NCI-H187 treated with DMSO at 0.1 percent for 48 hours (cell line): ENCODE measurements around the gene KPNA1.
A peak's percentile ranks its signal among the peaks of the same experiment; 100 is the strongest.

Experiments used
- DNase-seq: peaks from one replicate; lab custom pipeline; 2025; lab: John Stamatoyannopoulos, UW

Gene KPNA1

DNA sequence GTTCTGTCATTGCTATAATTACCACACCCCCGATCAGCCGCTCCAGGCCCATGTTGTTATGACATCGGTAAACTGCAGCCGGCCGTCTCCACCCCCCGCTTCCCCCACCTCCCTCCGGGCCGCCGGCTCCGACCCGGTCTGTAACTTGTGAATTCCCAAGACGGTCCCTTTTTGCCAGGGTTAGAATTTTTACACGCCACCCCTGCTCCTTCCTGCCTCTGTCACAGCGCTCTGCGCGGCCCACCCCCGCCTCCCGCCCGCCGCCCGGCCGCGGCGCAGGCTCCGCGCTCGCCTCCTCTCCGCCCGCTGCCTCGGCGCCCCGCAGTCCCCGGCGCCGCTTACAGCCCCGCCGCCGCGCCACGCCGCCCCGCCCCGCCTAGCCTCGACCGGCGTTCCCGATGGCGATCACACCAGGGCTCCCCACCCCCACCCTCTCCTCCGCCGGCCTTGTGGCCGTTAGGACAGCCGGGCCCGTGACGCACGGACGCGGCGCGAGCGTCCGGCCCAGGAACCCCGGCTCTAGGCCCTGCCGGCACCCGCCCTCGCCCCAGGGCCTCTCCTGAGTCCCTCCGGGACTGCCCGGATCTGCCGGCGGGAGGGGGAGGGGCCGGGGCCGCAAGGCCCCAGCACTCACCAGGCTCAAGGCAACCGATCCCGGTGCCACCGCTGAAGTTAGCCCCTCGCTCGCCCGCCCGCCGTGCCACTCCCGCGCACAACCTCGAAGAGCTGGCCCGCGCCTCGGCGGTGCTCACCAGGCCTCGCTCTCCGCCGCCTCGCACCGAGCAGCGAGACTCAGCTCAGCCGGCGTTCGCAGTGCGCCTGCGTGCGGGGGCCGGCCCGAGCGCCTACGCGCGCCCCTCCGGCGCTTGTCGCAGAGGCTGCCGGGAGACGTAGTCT, at the start of gene KPNA1:
TSS of gene KPNA1 (minus strand) at position 817 of the 897 bp plus-strand sequence. CDS start 18,374 bp downstream, outside the sequence.
- no peak for DNase-seq

DNA sequence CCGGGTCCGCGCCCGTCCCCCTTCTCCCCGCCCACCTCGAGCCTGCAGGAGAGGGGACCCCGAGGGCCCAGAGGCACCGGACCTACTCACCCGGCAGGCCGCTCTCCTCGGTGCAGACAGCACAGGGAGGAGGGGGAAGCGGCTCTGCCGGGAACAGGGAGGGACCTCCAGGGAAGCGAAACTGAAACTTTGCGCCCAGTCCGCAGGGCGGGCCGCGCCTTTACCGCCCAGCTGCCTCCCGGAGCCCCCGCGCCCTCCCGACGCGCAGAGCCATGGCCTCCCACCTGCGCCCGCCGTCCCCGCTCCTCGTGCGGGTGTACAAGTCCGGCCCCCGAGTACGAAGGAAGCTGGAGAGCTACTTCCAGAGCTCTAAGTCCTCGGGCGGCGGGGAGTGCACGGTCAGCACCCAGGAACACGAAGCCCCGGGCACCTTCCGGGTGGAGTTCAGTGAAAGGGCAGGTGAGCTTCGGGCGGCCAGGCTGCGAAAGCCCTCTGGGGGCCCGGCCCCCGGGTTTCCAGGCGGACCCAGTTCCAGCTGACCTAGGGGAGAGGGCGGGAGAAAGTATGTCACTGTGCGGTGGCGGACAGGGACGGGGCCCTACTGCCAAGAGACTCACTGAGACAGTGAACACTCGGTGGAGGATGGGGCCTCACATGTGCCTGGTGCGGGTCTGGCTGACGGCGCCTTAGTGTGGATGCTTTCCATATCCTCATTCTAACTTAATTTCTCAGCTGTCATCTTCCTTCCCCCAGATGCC, 49.6 kb upstream of the KPNA1 start, which contains the start of the genes DTX3L and PARP9:
TSS of gene DTX3L (plus strand) at position 184 of the 758 bp plus-strand sequence. CDS start at position 273, 89 bp downstream.
TSS of gene PARP9 (minus strand) at position 146 of the 758 bp plus-strand sequence. CDS start 4,680 bp downstream, outside the sequence.
- DNase-seq = peak; percentile 17

DNA sequence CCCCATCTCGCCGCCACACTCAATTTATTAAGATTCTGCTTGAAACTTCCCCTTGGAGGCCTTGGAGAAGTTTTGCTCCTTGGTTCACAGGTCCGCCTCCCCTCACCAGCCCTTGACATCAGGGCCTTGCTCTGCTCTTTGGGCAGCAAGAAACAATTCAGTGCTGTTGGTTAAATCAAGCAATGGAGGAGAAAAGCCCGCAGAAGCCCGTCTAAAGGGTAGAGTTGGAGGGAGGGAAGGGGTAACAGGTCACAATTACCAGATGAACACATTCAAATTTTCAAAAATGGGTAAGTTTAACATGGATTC, 48.9 kb upstream of the KPNA1 start:
- DNase-seq = no peak

DNA sequence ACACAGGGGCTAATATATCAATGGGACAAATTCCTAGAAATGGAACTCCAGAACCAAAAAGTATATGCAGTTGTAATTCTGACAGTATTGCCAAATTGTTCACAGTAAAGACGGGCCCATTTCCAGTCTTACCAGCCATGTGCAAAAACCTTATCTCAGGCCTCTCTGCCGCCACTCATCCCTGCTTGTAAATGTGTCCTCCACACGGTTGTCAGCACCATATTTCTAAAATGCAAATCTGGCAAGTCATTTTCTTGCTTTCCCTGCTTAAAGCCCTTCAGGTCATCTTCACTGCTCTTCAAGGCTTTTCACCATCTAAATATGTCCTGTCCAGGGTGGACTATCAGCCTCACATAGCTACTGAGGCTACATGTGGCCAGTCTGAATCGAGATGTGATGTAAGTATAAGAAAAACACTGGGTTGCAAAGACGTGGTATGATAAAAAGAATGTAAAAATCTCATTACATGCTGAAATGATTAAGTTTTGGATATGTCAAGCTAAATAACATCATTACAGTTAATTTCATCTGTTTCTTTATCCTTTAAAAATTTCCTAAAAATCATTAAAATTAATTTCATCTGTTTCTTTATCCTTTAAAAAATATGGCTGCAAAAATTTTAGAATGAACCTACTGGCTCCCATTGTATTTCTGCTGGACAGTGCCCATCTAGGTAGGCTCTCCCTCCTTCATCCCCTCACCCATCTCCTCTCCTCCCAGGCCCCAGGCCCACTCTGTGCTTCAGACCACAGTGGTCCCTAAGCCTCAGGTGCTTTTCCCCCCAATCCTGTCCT, 48.4 kb upstream of the KPNA1 start:
- no peak for DNase-seq

DNA sequence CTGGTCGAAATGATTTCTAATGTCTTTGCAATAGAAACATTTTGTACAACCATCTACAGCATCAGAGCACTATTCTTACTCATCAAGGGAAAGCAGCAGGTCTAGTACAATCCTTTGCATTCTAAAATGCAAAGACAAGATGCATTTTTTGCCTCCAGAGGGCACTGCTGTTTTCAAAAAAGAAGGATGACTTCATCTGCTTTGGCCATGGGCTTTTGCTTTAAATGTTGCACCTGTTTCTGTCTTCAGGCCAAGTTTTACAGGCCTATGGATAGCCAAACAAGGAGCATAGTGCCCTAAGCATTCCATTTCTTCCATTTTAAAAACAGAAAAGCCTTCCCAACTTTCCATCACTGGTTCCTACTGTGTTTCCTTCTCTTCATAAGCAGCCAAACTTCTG, 45.9 kb upstream of the KPNA1 start:
- DNase-seq = no peak

DNA sequence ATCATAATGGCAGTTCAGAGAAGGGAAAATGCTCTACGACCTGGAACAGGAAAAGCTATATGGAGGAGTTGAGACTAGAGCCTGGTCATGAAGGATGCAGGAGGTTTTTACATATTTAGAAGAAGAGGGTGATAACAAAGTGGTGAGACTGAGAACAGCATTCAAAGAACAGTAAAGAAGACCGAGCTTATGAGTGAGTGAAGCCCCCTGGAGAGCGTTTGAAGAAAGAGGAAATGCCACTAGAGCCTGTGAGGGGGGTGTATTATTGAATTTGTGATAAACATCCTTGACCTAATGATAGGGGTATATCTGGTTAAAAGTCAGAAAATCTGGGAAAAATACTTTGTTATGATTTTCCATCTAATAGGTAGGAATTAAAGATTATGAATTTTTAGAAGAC, 45.2 kb upstream of the KPNA1 start:
- no peak for DNase-seq

DNA sequence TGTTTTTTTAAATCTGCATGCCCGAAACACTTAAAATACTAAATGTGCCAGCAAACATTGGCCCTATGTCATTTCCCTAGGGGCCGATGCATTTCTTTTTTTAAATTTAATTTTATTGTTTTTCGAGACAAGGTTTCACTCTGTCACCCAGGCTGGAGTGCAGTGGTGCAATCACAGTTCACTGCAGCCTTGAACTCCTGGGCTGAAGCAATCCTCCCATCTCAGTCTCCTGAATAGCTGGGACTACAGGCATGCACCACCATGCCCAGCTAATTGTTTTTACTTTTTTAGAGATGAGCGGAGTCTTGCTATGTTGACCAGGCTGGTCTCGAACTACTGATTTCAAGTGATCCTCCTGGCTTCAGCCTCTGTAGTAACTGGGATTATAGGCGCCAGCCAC, 43.9 kb upstream of the KPNA1 start:
- no peak for DNase-seq

DNA sequence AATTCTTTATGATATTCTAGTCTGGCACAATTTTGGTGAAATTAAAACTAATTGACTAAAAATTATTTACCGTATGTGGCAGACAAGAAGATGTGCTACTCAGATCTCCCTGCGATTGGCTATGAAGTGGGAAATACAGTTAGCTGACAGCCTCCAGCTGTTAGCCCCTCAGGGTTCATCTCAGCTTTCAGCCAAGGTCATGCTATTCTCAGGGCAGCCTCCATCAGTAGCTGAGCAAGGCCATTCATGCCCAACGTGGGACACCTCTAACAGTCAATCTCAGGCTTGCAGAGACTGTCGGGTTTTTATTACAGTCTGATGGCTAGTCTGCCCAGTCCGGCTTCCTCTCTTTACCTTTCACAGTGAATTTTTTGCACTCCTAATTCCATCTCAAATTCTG, 42.6 kb upstream of the KPNA1 start:
- DNase-seq = no peak

DNA sequence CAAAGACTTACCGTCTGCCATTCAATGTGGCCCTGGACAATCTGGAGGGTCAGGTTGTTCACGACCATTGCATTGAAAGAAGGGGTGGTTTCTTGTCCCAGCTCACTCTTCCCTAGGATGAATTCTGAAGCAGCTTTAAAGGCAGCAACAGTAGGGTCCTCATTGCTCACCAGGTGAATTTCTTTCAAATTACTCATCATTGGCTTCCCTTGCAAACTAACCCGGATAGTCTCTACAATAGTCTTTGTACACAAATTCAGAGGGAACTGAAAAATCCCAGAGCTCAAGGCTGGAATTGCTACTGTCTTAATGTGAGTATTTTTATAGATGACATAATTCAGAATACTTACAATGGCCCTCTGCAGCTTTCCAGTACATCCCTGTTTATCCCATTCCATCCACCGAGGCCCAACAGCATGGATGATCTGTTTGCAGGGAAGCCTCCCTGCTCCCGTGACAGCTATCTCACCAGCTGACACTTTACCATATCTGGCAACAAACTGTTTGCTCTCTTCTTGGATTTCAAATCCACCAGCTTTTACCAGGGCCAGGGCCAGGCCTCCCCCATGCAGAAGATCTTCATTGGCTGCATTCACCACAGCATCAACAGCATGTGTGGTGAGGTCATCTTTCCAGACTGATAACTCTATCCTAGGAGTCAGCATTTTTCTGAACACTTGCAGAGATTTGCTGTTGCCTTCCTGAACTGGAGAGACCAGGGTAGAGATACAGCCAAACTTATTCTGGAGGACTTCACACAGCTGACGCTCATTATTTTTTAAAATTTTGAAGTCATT, 40.7 kb upstream of the KPNA1 start:
- no peak for DNase-seq

DNA sequence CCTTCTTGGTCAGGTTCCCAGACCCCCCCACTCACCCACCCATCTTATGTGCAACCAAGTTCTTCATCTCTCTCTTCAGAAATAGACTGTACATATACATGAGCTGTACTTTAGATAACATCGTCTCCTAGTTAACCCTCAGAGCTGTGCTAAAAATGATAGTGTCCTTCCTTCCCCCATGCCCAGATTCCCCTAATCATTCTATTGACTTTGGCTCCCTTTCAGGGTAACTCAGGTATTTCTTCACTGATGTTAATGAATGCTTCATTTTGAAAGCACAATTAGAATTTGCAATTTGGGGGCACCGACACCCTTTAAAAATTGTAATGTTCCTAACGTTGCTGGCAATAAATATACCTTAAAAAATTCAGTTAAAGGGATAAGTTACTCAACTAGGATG, 38.4 kb upstream of the KPNA1 start:
- DNase-seq = no peak

DNA sequence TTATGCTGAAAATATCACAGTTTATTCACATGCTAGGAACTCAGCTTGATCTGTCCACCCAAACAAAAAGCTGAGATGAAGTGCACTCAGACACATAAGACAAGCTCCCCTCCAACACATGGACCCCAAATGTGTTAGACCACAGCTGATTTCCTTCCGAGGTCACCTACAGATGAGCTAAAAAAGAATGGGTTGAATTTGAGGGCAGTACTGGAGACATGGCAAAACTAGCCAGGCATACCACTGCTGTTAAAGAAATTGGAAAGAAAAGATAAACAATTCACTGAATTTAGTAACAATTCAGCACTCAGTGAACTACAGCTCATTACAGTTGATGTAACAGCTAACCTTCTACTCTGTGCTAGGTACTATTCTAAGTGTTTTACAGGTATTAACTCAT, 33.9 kb upstream of the KPNA1 start:
- no peak for DNase-seq

DNA sequence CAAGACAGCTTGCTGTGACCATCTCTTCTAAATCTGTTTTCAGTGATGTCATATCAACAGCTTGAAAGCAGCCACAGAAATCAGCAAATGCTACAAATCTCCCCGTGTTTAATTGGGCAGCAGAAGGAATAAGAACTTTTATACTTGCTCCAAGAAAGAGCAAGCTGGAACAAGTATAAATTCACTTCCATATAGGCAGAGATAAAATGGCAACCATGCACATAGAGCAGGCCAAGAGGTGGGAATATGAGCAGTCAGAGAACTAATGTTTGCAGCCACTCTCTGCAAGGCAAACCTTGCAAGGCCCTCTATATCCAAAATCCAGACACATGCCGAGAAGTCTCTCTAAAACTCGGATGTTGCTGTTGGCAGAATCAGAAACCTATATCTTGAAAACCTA, 33.3 kb upstream of the KPNA1 start:
- no peak for DNase-seq

DNA sequence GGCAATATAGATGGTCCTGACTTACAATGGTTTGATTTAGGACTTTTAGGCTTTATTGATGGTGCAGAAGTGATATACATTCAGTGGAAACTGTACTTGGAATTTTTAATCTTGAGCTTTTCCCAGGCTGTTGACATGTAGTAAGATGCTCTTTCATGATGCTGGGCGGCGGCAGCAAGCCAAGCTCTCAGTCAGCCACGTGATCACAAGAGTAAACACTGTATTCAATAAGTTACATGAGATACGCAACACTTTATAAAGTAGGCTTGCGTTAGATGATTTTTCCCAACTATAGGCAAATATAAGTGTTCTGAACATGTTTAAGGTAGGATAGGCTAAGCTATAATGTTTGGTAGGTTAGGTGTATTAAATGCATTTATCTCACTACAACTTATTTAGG, 31.4 kb upstream of the KPNA1 start:
- DNase-seq = no peak

DNA sequence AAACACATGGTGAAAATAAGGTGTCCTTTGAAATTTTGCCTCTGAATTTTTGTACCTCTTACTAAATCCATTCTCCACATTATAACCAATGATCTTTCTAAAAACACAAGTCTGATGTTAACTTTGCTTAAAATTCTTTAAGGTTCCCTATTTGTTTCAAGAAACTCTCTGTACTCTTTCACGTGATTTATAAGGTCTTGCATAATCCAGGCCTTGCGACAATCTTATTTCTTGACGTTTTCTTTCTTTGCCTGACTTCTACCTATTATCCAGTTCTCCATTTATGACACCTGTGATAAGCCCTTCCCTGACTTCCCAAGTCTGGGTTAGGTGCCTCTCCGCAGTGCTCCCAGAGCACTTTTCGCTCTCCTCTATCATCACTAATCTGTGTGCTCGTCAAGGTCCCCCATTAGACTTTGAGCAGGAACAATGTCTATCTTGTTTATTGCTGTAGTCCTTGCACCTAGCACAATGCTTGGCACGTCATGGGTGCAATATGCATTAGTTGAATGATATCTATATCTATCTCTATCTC, 24.3 kb upstream of the KPNA1 start:
- DNase-seq = no peak

DNA sequence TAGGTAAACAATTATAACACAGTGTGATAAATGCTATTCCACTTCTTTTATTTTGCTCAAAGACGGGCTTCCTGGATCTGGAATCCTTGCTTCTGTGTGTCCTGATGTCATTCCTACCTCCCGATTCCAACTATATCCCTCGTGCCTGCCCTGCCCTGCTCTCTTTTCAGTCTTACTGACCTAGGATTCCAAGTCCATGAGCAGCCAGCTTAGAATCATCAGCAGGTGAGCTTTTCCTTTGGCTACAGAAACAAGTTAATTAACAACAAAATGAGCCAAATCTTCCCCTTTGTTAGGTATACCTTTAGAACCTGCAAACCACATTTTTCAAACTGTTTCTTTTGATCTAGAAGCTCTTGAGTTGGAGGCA, 21.9 kb upstream of the KPNA1 start:
- no peak for DNase-seq

DNA sequence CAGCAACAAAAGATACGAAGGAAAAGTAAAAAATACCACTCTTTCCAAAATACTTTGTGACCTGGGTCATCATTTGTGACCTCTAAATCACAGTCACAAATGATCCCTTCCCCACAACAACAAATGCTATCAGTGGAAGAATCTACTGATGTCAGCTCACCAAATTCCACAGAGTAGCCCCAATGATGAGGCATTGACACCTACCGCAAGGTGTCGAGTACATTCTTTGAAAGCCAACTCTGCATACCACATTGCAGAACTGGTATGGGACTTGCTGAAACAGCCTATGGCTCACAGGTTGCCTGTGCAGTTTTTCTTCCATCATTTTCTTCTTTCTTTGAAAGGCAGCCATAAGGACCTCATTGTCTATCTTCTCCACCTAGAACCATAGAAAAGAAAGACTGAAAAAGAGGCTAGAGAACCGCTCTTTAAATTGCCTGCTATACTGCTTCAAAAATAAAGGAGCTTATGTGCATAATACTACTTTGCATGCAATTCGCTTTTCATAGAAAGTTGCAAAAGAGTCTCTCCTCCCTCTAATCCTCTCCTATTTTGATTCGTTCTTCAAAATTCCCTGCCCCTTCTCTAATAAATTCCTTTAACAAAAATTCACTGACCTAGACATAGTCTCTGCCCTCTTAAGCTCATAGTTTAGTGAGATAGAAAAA, 21.4 kb upstream of the KPNA1 start:
- DNase-seq = no peak

DNA sequence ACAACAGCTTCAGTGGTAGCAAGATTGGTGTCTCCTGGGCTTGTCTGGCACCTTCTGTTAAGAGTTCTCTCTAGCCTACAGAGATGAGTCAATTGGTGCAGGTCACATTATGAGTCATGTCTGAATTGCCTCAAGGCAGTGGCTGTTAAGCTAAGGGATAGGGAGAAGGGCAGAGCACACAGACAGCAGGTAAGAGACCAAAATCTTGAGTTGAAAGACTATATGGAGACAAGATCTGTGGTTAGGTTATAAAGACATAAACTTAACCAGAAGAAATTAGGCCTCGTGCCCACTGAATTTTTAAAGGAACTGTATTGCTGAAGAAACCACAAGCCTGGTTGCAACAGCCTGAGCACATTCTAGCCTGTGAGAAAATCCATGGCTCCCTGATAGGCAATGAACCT, 19.2 kb upstream of the KPNA1 start:
- DNase-seq = no peak

DNA sequence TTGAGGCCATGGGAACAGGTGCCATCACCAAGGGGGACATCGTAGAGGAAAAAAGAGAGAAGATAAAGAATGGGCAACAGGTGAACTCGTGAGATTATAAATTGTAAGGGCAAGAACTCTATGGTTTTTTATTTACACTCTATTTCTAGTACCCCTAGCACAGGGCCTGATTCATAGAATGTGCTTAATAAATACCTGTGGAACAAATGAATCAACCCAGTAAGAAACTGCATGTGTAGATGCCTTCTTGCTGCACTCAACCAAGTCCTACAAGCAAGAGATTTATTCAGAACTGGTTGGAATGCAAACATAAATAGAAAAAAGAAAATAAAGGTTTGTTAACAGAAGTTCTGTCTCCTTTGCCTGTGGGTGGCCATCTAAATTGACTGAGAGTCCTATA, 18.7 kb upstream of the KPNA1 start:
- DNase-seq = no peak

DNA sequence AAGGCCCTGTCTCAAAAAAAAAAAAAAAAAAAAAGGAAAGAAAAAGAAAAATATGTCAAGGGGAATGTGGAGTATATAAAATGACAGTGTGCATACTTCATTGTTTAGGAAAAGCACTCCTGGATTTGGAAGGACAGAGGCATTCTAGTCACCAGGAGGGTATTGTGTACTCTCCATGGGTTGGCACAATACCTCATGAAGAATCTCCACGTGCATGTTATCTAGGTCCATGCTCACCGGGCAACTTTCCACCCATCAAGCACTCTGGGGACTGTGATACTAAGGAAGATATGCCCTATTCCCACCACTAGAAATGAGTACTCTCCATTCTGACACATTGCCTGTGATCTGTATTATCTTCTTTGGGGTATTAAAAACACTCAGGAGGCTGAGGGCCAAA, 15.4 kb upstream of the KPNA1 start:
- no peak for DNase-seq

DNA sequence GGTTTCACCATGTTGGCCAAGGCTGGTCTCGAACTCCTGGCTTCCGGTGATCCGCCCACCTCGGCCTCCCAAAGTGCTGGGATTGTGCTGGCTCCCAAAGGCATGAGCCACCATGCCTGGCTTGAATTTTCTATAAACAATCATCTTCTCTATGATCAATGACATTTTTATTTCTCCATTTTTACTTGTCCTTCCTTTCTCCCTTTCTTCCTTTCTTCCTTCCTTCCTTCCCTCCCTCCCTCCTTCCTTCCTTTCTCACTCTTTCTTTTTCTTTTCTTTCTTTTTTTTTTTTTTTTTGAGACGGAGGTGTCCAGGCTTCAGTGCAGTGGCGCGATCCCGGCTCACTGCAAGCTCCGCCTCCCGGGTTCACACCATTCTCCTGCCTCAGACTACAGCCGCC, 8.6 kb upstream of the KPNA1 start:
- no peak for DNase-seq

DNA sequence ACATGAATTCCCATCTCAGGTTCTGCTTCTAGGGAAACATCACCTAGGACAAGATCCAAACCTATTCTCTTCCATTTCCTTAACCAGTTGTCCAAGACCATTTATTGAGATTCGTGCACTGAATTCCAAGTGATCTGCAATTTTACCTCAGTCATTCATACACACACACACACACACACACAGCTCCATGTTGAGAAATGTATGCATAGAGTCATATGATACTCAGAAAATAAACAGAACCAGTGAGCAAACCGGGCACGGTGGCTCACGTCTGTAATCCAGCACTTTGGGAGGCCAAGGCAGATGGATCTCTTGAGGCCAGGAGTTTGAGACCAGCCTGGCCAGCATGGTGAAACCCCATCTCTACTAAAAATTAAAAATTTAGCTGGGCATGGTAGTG, 6.1 kb upstream of the KPNA1 start:
- DNase-seq = no peak
